GM19397 (cell line): ENCODE measurements around the gene MACROD1.

Experiments used
- ATAC-seq: cut with Tn5 transposase; IDR thresholded peaks from one replicate; pipeline ENCODE4 v1.9.1; 2021; ENCODE audit warnings: mild to moderate bottlenecking, moderate library complexity; ENCODE audit not compliant: unreplicated experiment

MACROD1 gene

GRCh38 chr11:64131683-64132190, 34.2 kb downstream of the MACROD1 start:
- ATAC-seq: no peak

GRCh38 chr11:64130618-64131017, 35.3 kb downstream of the MACROD1 start:
- no peak for ATAC-seq

DNA sequence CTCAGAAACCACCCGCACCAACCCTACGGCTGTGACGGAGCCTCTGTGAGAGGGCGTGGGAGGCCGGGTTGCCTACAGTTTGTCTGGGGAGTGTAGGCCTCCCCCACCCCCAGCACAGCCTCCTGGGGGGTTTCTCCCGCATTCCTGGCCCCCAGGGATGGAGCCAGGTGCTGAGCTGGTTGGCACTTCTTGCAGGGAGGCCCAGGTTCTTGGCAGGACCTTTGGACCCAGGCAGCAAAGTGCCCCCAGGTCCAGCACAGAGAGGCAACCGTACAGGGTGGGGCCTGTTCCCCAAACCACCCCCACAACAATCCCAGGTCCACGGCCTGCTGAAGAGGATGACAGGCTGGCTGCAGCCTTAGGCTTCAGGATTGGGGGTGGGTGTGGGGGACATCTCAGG, 36.5 kb downstream of the MACROD1 start:
- no peak for ATAC-seq

- ATAC-seq: no peak
Measured at GRCh38 chr11:64128255-64129006, 37.5 kb downstream of the MACROD1 start.

- no peak for ATAC-seq
Measured at GRCh38 chr11:64127267-64128072, 38.4 kb downstream of the MACROD1 start.

DNA sequence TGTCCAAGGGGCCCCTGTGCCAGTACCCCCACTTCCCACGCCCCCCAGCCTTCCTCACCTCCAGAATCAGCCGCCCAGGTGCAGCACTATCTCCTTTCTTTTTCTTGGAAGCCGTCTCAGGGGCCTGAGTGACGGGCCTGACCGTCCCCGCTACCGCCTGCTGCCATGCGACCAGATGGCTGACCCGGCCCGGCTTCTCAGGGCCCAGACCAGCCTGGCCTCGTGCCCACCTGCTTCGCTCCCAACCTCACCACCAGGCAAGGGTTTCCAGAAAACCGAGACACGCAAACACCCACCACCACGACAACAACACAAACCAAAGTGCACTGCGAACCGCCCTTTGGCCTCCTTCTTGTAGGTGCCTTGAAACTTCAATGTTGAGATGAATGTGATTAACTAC, 39.1 kb downstream of the MACROD1 start:
- no peak for ATAC-seq

DNA sequence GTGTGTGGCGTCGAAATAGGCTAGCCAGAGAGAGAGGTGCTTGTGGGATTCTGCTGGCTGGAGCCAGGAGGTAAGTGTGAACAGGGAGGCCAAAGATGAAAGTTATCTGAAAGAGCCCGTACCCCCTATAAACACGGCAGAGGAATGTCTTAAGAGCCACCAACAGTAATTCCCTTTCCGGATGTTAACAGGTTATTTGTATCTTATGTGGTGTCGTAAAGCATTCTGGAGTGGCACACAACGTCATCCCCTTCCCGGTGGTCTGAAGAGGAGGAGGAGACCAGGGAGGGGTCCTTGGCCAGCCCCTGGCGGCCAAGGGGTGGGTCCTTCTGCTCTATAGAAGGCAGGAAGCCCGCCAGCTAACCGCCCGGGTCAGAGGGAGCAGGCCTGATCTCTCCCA, 39.5 kb downstream of the MACROD1 start:
- ATAC-seq: no peak

GRCh38 chr11:64125676-64126075, 40.2 kb downstream of the MACROD1 start:
- ATAC-seq: no peak

GRCh38 chr11:64124147-64124546, 41.8 kb downstream of the MACROD1 start:
- no peak for ATAC-seq

GRCh38 chr11:64123679-64124078, 42.2 kb downstream of the MACROD1 start:
- no peak for ATAC-seq

DNA sequence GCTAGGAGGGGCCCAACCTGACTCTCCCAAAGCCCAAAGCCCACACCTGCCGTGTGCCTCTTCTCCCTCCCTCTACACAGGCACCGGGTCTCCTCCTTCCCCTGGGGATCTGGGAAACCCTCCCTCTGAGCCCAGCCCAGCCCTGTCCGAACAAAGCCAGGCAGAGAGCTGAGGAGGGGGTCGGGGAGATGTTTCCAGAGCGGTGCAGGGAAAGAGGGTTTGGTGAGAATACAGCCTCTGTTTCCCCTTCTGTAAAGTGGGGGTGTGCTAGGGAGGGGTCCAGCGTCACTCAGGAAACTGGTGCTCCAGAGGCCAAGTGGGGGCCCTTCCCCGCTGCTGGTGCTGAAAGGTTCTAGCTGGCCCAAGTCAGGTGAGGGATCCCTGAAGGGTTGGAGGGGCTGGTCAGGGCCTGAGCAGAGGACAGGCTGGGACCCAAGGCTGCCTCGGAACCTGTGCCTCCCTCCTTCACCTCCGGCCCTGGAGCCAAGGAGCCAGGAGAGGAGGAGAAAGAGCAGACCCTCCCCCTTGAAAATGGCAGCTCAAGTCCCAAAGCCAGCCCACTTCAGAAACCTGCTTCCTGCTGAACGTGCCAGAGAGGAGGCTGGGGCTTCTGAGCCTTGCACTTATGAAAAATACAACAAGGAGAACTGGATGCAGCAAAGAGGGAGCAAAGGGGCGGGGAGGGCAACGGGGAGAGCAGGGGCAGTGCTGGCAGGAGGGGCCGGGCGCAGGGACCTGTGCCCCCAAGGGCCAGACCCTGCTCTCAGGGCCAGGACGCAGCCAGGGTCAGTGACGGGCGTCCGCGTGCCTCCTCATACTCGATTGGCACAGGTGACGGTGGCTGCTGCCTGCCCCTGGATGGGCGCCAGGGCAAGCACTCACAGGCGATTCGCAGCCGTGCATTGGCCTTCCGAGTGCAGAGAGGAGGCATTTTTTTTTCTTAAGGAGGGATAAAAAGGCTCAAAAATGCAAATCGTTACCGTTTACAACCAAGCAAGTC, 43.2 kb downstream of the MACROD1 start:
- ATAC-seq: no peak

- ATAC-seq: no peak
Measured at GRCh38 chr11:64121663-64122410, 44.1 kb downstream of the MACROD1 start.

DNA sequence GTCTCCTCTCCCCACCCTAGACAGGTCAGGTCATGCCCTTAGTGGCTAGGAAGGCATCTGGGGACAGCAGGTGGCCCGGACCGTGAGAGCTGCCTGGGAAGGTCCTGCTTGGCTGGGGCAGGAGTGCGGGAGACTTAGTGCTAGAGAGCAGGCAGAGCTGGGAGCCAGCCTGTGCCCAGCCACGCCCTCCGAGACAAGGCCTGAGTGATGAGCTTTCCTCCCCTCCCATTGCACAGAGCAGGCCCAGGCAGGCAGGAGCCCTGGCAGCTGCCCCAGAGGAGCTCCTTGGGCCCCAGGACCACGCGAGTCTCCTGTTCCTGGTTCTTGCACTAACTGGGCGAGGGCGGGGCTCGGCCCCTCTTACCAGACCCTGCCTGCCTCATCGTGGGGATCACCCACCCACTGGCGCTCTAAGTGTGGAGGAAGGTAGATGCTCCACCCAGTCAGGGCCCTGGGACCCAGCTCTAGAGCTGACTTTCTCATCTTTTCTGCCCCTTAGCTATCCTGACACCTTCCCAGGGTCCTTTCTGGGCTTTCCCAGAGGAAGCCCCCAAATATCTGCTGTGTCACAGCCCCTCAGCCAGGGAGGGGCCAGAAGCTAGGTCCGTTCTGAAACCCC, 44.9 kb downstream of the MACROD1 start:
- no peak for ATAC-seq

- ATAC-seq: no peak
Measured at GRCh38 chr11:64119700-64120099, 46.2 kb downstream of the MACROD1 start.

- no peak for ATAC-seq
Measured at GRCh38 chr11:64118876-64119665, 46.8 kb downstream of the MACROD1 start.

DNA sequence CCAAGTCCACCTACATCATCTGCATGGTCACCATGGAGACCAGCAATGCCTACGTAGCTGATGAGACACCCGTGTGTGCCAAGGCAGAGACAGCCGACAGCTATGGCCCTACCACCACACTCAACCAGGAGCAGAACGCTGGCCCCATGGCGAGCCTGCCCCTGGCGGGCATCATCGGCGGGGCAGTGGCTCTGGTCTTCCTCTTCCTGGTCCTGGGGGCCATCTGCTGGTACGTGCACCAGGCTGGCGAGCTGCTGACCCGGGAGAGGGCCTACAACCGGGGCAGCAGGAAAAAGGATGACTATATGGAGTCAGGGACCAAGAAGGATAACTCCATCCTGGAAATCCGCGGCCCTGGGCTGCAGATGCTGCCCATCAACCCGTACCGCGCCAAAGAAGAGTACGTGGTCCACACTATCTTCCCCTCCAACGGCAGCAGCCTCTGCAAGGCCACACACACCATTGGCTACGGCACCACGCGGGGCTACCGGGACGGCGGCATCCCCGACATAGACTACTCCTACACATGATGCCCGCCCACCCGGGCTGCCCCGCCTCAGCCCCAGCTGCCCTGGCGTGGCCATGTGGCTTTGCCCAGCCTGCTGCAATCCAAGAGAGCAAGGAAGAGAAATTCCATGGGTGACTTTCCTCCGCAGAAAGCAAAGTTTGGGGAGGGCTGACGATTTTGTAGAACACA, 48.0 kb downstream of the MACROD1 start:
- no peak for ATAC-seq

GRCh38 chr11:64115531-64116522, 50.1 kb downstream of the MACROD1 start:
- ATAC-seq: no peak
